H1 (cell line): Measurements from ENCODE around the gene TBC1D9. TPM values are rescaled to one million over a fixed set of nuclear protein-coding genes. Genes with fewer than 3 reads are reported as not detected.

ENCODE experiments used
- CTCF ChIA-PET: fragments of 300-600 bp; sonication (Branson Sonifier 250); formaldehyde crosslinking; loops from one replicate; lab custom pipeline; 2021; ENCODE audit not compliant: partially characterized antibody; lab: Charles Lee
- POLR2A ChIA-PET: fragments of 300-600 bp; sonication (Branson Sonifier 250); formaldehyde crosslinking; loops from one replicate; lab custom pipeline; 2021; ENCODE audit warnings: inconsistent platforms; ENCODE audit not compliant: partially characterized antibody; lab: Charles Lee
- DNase-seq, 2 experiments: peaks; one replicate each; pipeline versions ENCODE4 v3.0.0 to v3.0.0-alpha.2; 2010 to 2022; ENCODE audit warnings: low spot score in 2 of 2, low read depth in 1 of 2, mixed read lengths in 1 of 2
- FAIRE-seq: peaks from 2 replicates; lab custom pipeline; 2011; peaks lifted over from hg19 to GRCh38; lab: Jason Lieb, UNC
- H2AFZ ChIP-seq: 2 replicates; pipeline ENCODE4 v1.8.1; 2012; ENCODE audit warnings: low read length, inconsistent platforms
- H2AK5ac ChIP-seq: 2 replicates; pipeline ENCODE4 v1.6.1; 2013; ENCODE audit warnings: low read depth, low read length
- H2BK120ac ChIP-seq: replicated peaks from 2 replicates; pipeline ENCODE3; 2013; ENCODE audit warnings: low read depth, low read length, inconsistent platforms
- H2BK12ac ChIP-seq: 2 replicates; pipeline ENCODE4 v1.6.1; 2013; ENCODE audit warnings: low read depth, low read length
- H2BK15ac ChIP-seq: 2 replicates; pipeline ENCODE4 v1.6.1; 2013; ENCODE audit warnings: low read length
- H2BK20ac ChIP-seq: 2 replicates; pipeline ENCODE4 v1.6.1; 2013; ENCODE audit warnings: low read length
- H2BK5ac ChIP-seq: 2 replicates; pipeline ENCODE4 v1.6.1; 2013; ENCODE audit warnings: low read depth, low read length
- H3K14ac ChIP-seq: 2 replicates; pipeline ENCODE4 v1.6.1; 2013; ENCODE audit warnings: inconsistent platforms; ENCODE audit not compliant: insufficient read length
- H3K18ac ChIP-seq: 2 replicates; pipeline ENCODE4 v1.6.1; 2013; ENCODE audit warnings: low read length; ENCODE audit errors: extremely low read depth
- H3K23ac ChIP-seq: 2 replicates; pipeline ENCODE4 v1.6.1; 2013; ENCODE audit warnings: inconsistent platforms; ENCODE audit not compliant: insufficient read length
- H3K23me2 ChIP-seq: 2 replicates; pipeline ENCODE4 v1.6.1; 2013; ENCODE audit warnings: low read depth, low read length
- H3K27ac ChIP-seq: 2 replicates; pipeline ENCODE4 v1.6.1; 2011; ENCODE audit warnings: low read depth, low read length, inconsistent platforms
- H3K27me3 ChIP-seq, 4 experiments: replicated peaks in 1 of 4; 1 replicate in 1 of 4; 2 replicates in 3 of 4; pipeline versions ENCODE4 v1.6.1 to v1.8.1; 2011 to 2013; ENCODE audit warnings: low read length in 3 of 4, mild to moderate bottlenecking in 3 of 4, inconsistent platforms in 2 of 4, mixed read lengths in 2 of 4, moderate library complexity in 1 of 4; ENCODE audit not compliant: control insufficient read depth in 3 of 4, insufficient read depth in 3 of 4; ENCODE audit errors: extremely low read depth in 1 of 4
- H3K36me3 ChIP-seq, 4 experiments: 2 replicates each; pipeline versions ENCODE4 v1.6.1 to v1.8.1; 2011 to 2013; ENCODE audit warnings: mild to moderate bottlenecking in 4 of 4, low read length in 3 of 4, moderate library complexity in 2 of 4, control low read depth in 1 of 4, inconsistent platforms in 1 of 4; ENCODE audit not compliant: insufficient read depth in 4 of 4, control insufficient read depth in 2 of 4
- H3K4ac ChIP-seq: replicated peaks from 2 replicates; pipeline ENCODE3; 2013; ENCODE audit warnings: low read length, low read depth, mixed read lengths, inconsistent platforms; ENCODE audit not compliant: insufficient read length
- H3K4me1 ChIP-seq, 4 experiments: replicated peaks in 1 of 4; 1 replicate in 1 of 4; 2 replicates in 3 of 4; pipeline versions ENCODE4 v1.6.1 to v1.8.1; 2011 to 2013; ENCODE audit warnings: low read length in 3 of 4, inconsistent platforms in 2 of 4, mixed read lengths in 1 of 4; ENCODE audit not compliant: insufficient read depth in 4 of 4, control insufficient read depth in 3 of 4
- H3K4me2 ChIP-seq, 2 experiments: 2 replicates each; pipeline versions ENCODE4 v1.6.1 to v1.8.1; 2011 to 2013; ENCODE audit warnings: low read depth in 2 of 2, low read length in 2 of 2, control low read depth in 1 of 2, inconsistent platforms in 1 of 2, mild to moderate bottlenecking in 1 of 2; ENCODE audit not compliant: insufficient read depth in 1 of 2
- H3K4me3 ChIP-seq, 4 experiments: fragments of 200-600, 300-600 bp in 1 of 4; sonication (generic), shearing (Covaris generic), sonication (Bioruptor Twin) in 1 of 4; 2 replicates each; pipeline versions ENCODE4 v1.5.1 to v1.8.1; 2011 to 2016; ENCODE audit warnings: low read length in 4 of 4, low read depth in 3 of 4, control low read depth in 2 of 4, inconsistent platforms in 2 of 4, mild to moderate bottlenecking in 2 of 4, mixed read lengths in 1 of 4, moderate library complexity in 1 of 4; ENCODE audit not compliant: insufficient read depth in 2 of 4; ENCODE audit errors: extremely low read depth in 1 of 4
- H3K56ac ChIP-seq: replicated peaks from 2 replicates; pipeline ENCODE3; 2013; ENCODE audit warnings: low read depth, mild to moderate bottlenecking, mixed read lengths, low read length, inconsistent platforms; ENCODE audit not compliant: insufficient read length
- H3K79me1 ChIP-seq: 2 replicates; pipeline ENCODE4 v1.6.1; 2013; ENCODE audit warnings: low read depth, low read length, control low read depth
- H3K79me2 ChIP-seq, 2 experiments: 2 replicates each; pipeline versions ENCODE4 v1.6.1 to v1.8.1; 2012 to 2013; ENCODE audit warnings: low read length in 2 of 2, mild to moderate bottlenecking in 2 of 2, inconsistent platforms in 1 of 2; ENCODE audit not compliant: insufficient read depth in 2 of 2, control insufficient read depth in 1 of 2
- H3K9ac ChIP-seq, 4 experiments: replicated peaks in 1 of 4; 1 replicate in 1 of 4; 2 replicates in 3 of 4; pipeline versions ENCODE4 v1.6.1 to v1.8.1; 2011 to 2013; ENCODE audit warnings: low read depth in 3 of 4, low read length in 3 of 4, control low read depth in 2 of 4, mild to moderate bottlenecking in 2 of 4, moderate library complexity in 2 of 4, inconsistent platforms in 1 of 4; ENCODE audit errors: extremely low read depth in 1 of 4
- H3K9me3 ChIP-seq, 2 experiments: 2 replicates each; pipeline versions ENCODE4 v1.6.1 to v1.8.1; 2012 to 2013; ENCODE audit warnings: mild to moderate bottlenecking in 2 of 2, moderate library complexity in 2 of 2, control low read depth in 1 of 2, inconsistent platforms in 1 of 2, low read depth in 1 of 2, low read length in 1 of 2, mixed read lengths in 1 of 2; ENCODE audit not compliant: insufficient read depth in 2 of 2
- H4K20me1 ChIP-seq, 2 experiments: replicated peaks in 1 of 2; 2 replicates each; pipeline versions ENCODE3 to v1.8.1; 2011 to 2013; ENCODE audit warnings: inconsistent platforms in 2 of 2, low read length in 2 of 2, mild to moderate bottlenecking in 1 of 2; ENCODE audit not compliant: insufficient read depth in 2 of 2, control insufficient read depth in 1 of 2
- H4K5ac ChIP-seq: 2 replicates; pipeline ENCODE4 v1.6.1; 2013; ENCODE audit warnings: low read length, low read depth, mixed read lengths, inconsistent platforms; ENCODE audit not compliant: insufficient read length
- H4K8ac ChIP-seq: 2 replicates; pipeline ENCODE4 v1.8.0; 2013; ENCODE audit warnings: mild to moderate bottlenecking, moderate library complexity, low read length, inconsistent platforms; ENCODE audit not compliant: insufficient read depth; ENCODE audit errors: extremely low read depth
- H4K91ac ChIP-seq: replicated peaks from 2 replicates; pipeline ENCODE3; 2013; ENCODE audit warnings: low read length, mixed read lengths, inconsistent platforms; ENCODE audit not compliant: insufficient read length
- CBX5 ChIP-seq: fragments of 300-800, 300-1000 bp; sonication (generic); IDR thresholded peaks from 2 replicates; pipeline ENCODE4 v1.7.1; 2016; ENCODE audit warnings: antibody characterized with exemption, low read length, low read depth
- CHD1 ChIP-seq: IDR thresholded peaks from 2 replicates; pipeline ENCODE4 v1.6.1; 2012; ENCODE audit warnings: low read depth, low read length, improper control_type of control experiment
- CHD2 ChIP-seq: IDR thresholded peaks from 2 replicates; pipeline ENCODE4 v1.6.1; 2012; ENCODE audit warnings: low read length, improper control_type of control experiment
- CREB1 ChIP-seq: IDR thresholded peaks from 2 replicates; pipeline ENCODE4 v1.6.1; 2012; ENCODE audit warnings: inconsistent platforms
- GTF2F1 ChIP-seq: IDR thresholded peaks from 2 replicates; pipeline ENCODE4 v1.6.1; 2012; ENCODE audit warnings: low read depth, low read length, improper control_type of control experiment, borderline replicate concordance
- HDAC2 ChIP-seq, 2 experiments: fragments of 300-600 bp in 1 of 2; sonication (generic) in 1 of 2; IDR thresholded peaks; 2 replicates each; pipeline ENCODE4 v1.6.1; 2011 to 2012; ENCODE audit warnings: low read depth in 2 of 2, low read length in 2 of 2, mild to moderate bottlenecking in 2 of 2, moderate library complexity in 2 of 2, borderline replicate concordance in 1 of 2, inconsistent platforms in 1 of 2
- JUND ChIP-seq: IDR thresholded peaks from 2 replicates; pipeline ENCODE4 v1.6.1; 2011; ENCODE audit warnings: mild to moderate bottlenecking, improper control_type of control experiment, low read length
- KDM5A ChIP-seq: fragments of 200-600 bp; IDR thresholded peaks from 2 replicates; pipeline ENCODE4 v1.7.1; 2012; ENCODE audit warnings: mild to moderate bottlenecking, low read length, inconsistent platforms, mixed read lengths
- SP2 ChIP-seq: IDR thresholded peaks from 2 replicates; pipeline ENCODE4 v1.6.1; 2012; ENCODE audit warnings: mild to moderate bottlenecking, low read length, inconsistent platforms
- TBP ChIP-seq: IDR thresholded peaks from 2 replicates; pipeline ENCODE4 v1.6.1; 2011; ENCODE audit warnings: low read depth, low read length, improper control_type of control experiment
- WGBS, 2 experiments: shearing (Covaris generic) in 1 of 2; methylation state at CpG; one replicate each; pipeline versions ENCODE4 v1.1.6 to v1.1.7; 2013 to 2015; ENCODE audit warnings: low lambda C conversion rate in 2 of 2, mixed read lengths in 2 of 2, inconsistent platforms in 1 of 2, low coverage in 1 of 2, missing lambda C conversion rate in 1 of 2; ENCODE audit not compliant: insufficient replicate concordance in 2 of 2, insufficient coverage in 1 of 2, insufficient read length in 1 of 2; ENCODE audit errors: extremely low coverage in 1 of 2, missing lambda C conversion rate in 1 of 2; 5-methylcytosine and 5-hydroxymethylcytosine counted together
- polyA plus RNA-seq, 7 experiments: library from polyadenylated mRNA; depleted of rRNA in 3 of 7; stranded (reverse) in 5 of 7; unstranded in 2 of 7; fragments of >200 nt in 5 of 7; fragments of 200-250 nt in 2 of 7; gene quantifications; 1 replicate in 5 of 7; 2 replicates in 1 of 7; 4 replicates in 1 of 7; pipeline versions ENCODE4 v1.2.1 to v1.2.3, GENCODE V29; 2011 to 2013; ENCODE audit warnings: missing spikeins in 2 of 7, mixed read lengths in 2 of 7
- total RNA-seq: library from RNA; stranded (reverse); fragmentation: NEBNext Ultra II Directional; extraction: Animal tissue kit (Norgen Biotek cat#: 25700); gene quantifications from 2 replicates; pipeline ENCODE4 v1.2.1, GENCODE V29; 2021

TBC1D9 gene
- total and polyA plus RNA-seq, 2 of the 8 experiments (the other 6 are each of a cell fraction or from before 2014, with no cell fraction given), result 0.94 to 1.0 TPM

DNA sequence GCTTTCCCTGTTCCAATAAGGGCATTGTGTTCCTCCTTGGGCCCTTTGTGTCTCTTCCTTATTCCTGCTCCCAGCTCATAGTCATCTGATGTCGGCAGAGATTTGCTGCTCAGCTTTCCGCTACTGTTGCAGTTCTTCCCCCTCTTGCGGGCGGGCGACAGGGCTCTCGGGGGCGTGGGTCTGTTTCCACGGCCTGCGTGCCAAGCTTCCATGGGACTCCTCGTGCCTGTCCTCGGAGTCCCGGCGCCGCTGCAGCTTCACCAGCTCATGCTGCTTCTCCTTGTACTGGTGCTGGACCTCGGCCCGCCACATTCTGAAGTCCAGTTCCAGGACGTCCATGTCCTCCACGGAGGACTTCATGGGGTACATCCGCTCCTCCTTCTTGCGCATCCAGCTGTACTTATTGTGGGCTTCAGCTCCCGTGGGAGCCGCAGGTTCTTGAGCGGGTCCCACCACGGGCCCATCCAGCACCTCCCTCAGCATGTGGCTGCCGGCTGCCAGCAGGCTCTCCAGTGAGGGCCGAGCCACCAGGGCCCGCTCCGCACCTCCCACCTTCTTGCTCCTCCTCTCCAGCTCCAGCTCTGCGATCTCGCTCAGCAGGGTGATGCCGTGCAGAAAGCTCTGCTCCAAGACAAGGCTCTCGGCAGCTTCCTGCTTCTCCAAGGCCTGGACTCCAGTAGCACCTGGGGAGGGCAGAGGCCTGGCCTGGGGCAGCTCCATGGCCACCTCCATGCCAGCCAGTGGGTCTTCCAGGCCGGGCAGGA lies 113.3 kb downstream of the TBC1D9 start:
- Histone ChIP-seq H3K23ac (no peak overlapping the region), H3K4ac (no peak overlapping the region), H2BK5ac (no peak overlapping the region), H3K79me1 (no peaks in the 10 kb centered on the region), H3K4me1 (peaks cover 0 to 4% (median under 1%) of the 10 kb centered on the region in 4 experiments; a peak in 5 of 7 replicates), H2BK12ac (0 out of 2 replicates have a peak overlapping the region, but pooled peaks have one; percentile 5), H2BK20ac (no peak overlapping the region), H3K9ac (no peak overlapping the region), H3K79me2 (no peaks in the 10 kb centered on the region), H3K27ac (no peak overlapping the region), H4K8ac (no peak overlapping the region), H3K56ac (no peak overlapping the region), H3K23me2 (0 out of 2 replicates have a peak, but pooled peaks cover 1% of the 10 kb centered on the region), H2AK5ac (no peak overlapping the region), H3K27me3 (no peaks in the 10 kb centered on the region), H2BK15ac (no peak overlapping the region), H3K4me3 (no peak overlapping the region), H3K36me3 (no peaks in the 10 kb centered on the region), H3K9me3 (no peaks in the 10 kb centered on the region), H4K20me1 (no peaks in the 10 kb centered on the region), H4K5ac (no peak overlapping the region), H3K4me2 (no peak overlapping the region), H3K14ac (no peak overlapping the region), H3K18ac (peak overlapping the region; percentile 19; the same call in 1 of the 2 replicates), H2AFZ (peak overlapping the region; percentile 36; the same call in 1 of the 2 replicates), H4K91ac (no peak overlapping the region), H2BK120ac (no peak overlapping the region)
- FAIRE-seq (no peak), DNase-seq (no peak)
- POLR2A ChIA-PET, result interaction anchor here (0.9 to 1.1 kb wide), 4 partner anchors 10 to 183 kb away, joined by 3 read pairs; no protein-coding TSS in a partner anchor
- CTCF ChIA-PET, result interaction anchor here (0.7 to 2.3 kb wide), 28 partner anchors 11 to 284 kb away, joined by 3 to 12 read pairs (median 4); partner anchors contain the start of gene ELMOD2
- WGBS, 2 experiments, result 95% methylated on average over 27 of the region's 33 CpGs; no CpG with 5 or more reads in 1 of the 2 experiments
- TF ChIP-seq CHD1, result no peak
- no peak for TF ChIP-seq CREB1
- TF ChIP-seq KDM5A, result no peak
- no peak for TF ChIP-seq SP2
- no peak for TF ChIP-seq CHD2
- no peak for TF ChIP-seq GTF2F1
- TF ChIP-seq CBX5, result no peak
- no peak for TF ChIP-seq HDAC2 (IDR thresholded peaks at IDR 0.05; ENCODE audit: borderline replicate concordance in 1 of 2, low read depth in 2 of 2, low read length in 2 of 2)
- no peak for TF ChIP-seq TBP
- no peak for TF ChIP-seq JUND
